CD4-positive, alpha-beta T cell treated with Interleukin-4 for 1 hour (primary cell): ENCODE results near the gene AFF3.
"Not testable (repeated sequence)": the region's sequence is repeated elsewhere in the genome, so short reads cannot be mapped to it uniquely, and the experiment has no call there.

ENCODE experiments used
- DNase-seq, 2 donors: peaks; one replicate each; pipeline ENCODE4 v3.0.0-alpha.2; 2020 to 2022

AFF3 gene

GRCh38 chr2:99957332-99958133, 184.9 kb downstream of the AFF3 start:
- DNase-seq, result no peak

- DNase-seq, result no peak
Observed at GRCh38 chr2:99956232-99957030, 186.0 kb downstream of the AFF3 start.

DNA sequence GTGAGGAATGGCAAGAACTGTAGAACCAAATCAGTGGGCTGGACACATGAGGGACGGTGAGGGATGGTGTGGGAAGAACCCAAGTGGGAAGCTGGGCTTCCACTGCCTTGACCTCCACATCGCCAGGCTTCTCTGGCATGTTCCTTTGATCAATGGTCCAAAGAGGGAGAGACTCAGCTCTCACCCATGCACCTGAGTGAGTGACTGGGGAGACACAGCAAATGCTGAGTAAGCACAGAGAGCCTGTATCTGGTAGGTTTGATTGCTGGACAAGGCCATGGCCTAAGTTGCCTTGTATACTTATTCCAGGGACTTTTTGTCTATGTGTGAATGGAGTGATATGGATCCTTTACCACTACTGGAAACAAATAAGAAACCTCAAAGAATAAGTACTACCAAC, 188.6 kb downstream of the AFF3 start:
- DNase-seq, result no peak

DNA sequence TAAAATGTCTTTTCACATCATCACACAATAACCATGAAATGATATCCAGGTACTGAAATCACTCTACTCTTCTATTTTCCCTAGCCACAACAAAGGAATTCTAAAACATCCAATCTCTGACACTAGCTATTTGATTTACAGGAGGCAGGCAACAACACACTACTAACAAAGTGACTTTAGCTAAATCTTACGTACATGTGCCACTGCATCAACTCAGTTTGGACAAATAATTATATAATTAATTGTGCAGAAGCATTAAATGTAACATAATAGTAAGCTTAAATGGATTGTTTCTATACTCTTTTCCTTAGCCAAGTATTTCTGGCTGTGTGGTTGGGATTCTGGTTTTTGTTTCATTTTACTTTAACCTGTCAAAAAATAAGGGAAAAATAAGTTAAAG, 192.4 kb downstream of the AFF3 start:
- no peak for DNase-seq

GRCh38 chr2:99949530-99949929, 192.9 kb downstream of the AFF3 start:
- DNase-seq, result no peak

DNA sequence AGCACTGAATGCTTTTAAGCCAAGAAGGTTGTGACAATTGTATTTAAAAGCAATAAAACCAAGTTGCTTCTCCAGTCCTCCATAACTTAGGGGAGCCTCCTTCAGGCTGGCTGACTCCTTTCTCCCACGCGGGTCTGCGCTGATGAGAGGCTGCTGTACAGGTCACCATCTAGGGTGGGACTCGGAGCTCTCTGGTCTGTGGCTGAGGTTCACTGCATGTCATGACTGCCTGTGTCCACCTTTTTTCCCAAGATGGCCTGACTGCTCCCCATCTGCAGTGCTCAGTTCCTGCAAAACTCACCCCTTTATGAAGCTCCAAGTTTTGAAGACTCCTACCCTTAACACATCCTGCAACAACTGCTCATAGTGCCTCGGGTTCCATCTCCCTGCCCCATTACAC, 194.4 kb downstream of the AFF3 start:
- no peak for DNase-seq

DNA sequence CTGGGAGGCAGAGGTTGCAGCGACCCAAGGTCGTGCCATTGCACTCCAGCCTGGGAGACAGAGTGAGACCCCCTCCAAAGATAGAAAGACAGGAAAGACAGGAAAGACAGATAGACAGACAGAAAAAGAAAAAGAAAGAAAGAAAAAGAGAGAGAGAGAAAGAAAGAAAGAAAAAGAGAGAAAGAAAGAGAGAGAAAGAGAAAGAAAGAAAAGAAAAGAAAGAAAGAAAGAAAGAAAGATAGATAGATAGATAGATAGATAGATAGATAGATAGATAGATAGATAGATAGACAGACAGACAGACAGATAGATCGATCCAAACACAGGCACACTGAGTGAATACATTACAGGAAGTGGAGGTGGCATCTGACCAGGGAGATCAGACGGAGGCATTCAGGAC, 195.0 kb downstream of the AFF3 start:
- DNase-seq, result not testable (repeated sequence)

- DNase-seq, result no peak
Observed at GRCh38 chr2:99944019-99944418, 198.4 kb downstream of the AFF3 start.

- no peak for DNase-seq
Observed at GRCh38 chr2:99942561-99943347, 199.6 kb downstream of the AFF3 start.

DNA sequence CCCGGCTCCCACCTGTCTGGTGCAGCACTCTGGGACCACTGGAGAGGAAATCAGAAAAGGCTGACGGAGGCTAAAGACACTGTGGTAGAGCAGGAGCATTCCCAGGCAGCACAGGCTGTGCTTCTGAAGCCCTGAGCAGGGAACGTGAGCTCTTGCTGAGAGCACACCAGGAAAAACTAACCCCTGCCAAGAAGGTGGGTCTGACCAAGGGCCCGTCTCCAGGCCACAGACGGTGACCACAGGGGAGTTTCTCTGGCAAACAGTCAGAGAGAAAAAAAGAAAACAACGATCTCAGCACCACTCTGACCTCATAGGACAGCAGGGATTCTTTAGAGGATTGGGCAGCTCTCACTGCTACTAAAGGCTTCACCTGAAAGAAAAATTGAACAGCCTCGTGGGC, 201.4 kb downstream of the AFF3 start:
- DNase-seq, result no peak

DNA sequence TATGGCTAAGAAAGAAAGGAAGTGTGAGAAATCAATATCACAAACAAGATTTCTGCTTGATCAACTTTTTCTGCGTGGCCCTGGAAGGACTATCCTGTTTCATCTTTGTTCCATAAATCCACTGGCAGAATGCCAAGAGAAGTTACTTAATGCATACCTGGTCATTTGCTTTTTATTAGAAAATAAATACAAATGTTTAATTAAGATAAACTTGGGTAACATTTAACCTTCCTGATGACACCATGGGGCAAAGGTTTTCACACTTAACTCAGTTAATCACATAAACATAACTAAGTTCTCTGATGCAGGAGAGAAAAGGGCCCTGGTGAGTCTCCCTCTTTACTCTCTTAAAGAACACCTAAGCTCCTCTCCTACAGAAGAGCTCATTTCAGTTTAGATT, 203.3 kb downstream of the AFF3 start:
- no peak for DNase-seq

- DNase-seq, result no peak
Observed at GRCh38 chr2:99938250-99938649, 204.1 kb downstream of the AFF3 start.

- no peak for DNase-seq
Observed at GRCh38 chr2:99936065-99936464, 206.3 kb downstream of the AFF3 start.

DNA sequence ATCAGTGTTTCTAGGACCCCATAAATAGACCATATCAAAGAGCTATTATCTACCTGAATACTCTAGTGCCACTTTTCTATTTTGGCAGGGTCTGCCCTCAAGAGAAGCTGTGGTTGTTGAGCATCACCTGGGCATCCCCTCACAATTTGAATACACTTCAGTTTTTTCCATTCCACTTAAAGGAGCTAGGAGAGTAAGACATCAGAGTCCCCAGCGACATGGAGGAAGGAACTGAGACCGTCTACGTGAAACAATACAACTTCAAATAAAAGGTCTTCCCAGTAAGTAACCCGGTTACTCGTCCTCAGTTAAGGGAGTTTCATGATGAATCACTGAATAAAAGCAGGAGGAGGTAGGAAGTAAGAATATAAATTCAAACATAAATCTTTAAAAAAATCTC, 206.7 kb downstream of the AFF3 start:
- DNase-seq, result no peak

DNA sequence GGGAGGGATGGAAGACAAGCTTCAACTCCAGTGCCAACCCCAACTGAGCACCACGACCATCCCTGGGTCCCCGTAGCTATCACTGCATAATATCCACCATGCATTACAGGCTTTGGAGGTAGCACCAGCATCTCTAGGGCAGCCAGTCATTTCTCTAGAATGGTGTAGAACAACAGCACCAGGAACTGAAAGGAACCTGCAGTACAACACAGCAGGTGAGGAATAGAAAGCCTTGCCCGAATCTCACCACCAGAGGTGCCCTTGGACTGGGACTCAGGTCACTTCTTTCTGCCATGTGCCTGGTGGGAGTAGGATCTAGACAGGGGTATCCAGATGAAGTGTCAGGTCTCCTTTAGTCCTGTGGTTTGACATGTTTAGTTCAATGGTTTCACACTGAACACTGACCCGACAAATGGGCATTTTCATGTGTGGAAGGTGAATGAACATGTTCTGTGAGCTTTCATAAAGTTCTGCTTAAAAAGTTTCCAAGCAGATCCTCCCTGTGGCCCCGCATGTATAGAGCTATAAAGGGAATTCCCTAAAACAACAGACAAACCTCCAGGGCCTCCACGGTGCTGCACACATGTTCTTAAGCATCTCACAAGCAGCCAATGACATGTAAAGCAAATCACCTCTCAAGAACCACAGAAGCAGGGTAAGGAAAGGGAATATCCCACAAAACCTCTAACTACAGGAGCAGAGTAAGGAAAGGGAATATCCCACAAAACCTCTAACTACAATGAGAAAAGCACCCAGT, 208.3 kb downstream of the AFF3 start:
- no peak for DNase-seq

DNA sequence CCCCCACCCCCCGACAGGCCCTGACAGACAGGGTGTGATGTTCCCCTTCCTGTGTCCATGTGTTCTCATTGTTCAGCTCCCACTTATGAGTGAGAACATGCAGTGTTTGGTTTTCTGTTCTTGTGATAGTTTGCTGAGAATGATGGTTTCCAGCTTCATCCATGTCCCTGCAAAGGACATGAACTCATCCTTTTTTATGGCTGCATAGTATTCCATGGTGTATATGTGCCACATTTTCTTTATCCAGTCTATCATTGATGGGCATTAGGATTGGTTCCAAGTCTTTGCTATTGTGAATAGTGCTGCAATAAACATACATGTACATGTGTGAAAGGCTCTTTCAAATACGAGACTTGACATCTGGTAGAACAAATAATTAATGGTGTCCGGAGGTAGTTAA, 208.9 kb downstream of the AFF3 start:
- not testable (repeated sequence) for DNase-seq

GRCh38 chr2:99928470-99929053, 213.8 kb downstream of the AFF3 start:
- DNase-seq, result no peak

DNA sequence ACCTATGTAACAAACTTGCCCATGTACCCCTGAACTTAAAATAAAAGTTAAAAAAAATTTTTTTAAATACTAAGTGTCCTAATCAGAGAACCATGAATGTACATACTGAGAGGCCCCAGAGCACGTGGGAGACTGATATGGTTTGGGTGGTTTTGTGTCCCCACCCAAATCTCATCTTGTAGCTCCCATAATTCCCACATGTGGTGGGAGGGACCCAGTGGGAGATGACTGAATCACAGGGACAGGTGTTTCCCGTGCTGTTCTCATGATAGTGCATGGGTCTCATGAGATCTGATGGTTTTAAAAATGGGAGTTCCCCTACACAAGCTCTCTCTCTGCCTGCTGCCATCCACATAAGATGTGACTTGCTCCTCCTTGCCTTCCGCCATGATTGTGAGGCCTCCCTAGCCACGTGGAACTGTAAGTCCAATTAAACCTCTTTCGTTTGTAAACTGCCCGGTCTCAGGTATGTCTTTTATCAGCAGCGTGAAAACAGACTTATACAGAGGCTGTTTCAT, 214.6 kb downstream of the AFF3 start:
- DNase-seq, result not testable (repeated sequence)

DNA sequence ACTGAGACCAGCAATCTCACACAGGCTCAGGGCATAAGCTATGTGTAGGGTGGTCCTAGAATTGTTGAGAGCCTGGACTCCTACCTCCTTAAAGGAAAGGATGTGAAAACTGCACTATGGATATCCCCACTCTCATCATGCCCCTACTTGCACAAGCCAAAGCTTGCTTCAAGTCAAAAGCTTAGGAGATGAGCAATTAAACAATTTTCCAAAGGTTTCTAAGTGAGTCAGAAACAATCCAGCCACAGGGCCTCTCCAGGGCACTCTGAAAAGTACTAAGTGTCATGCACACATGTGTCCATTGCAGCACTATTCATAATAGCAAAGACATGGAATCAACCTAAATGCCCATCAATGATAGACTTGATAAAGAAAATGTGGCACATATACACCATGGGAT, 215.4 kb downstream of the AFF3 start:
- DNase-seq, result no peak

- no peak for DNase-seq
Observed at GRCh38 chr2:99925960-99926359, 216.4 kb downstream of the AFF3 start.

- no peak for DNase-seq
Observed at GRCh38 chr2:99922664-99923063, 219.7 kb downstream of the AFF3 start.

DNA sequence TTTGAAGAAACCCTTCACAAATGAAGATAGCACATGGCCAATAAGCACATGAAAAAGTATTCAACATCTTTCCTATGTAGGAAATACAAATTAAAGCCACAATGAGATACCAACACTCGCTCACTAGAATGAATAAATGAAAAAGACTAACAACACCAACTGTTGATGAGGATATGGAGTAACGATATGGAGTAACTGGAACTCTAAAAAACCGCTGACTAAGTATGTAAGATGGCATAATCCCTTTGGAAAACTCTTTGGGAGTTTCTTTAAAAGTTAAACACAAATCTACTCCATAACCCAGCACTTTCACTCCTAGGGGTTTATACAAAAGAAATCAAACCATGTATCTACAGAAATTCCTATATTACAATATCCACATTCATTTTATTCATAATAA, 220.5 kb downstream of the AFF3 start:
- no peak for DNase-seq
